GM19463 (cell line): ENCODE measurements around the gene ADGRD1.
A peak's percentile ranks its signal among the peaks of the same experiment; 100 is the strongest.

Source experiments
- ATAC-seq: cut with Tn5 transposase; IDR thresholded peaks from one replicate; pipeline ENCODE4 v1.9.1; 2021; ENCODE audit warnings: mild to moderate bottlenecking, moderate library complexity; ENCODE audit not compliant: unreplicated experiment

Gene ADGRD1

DNA sequence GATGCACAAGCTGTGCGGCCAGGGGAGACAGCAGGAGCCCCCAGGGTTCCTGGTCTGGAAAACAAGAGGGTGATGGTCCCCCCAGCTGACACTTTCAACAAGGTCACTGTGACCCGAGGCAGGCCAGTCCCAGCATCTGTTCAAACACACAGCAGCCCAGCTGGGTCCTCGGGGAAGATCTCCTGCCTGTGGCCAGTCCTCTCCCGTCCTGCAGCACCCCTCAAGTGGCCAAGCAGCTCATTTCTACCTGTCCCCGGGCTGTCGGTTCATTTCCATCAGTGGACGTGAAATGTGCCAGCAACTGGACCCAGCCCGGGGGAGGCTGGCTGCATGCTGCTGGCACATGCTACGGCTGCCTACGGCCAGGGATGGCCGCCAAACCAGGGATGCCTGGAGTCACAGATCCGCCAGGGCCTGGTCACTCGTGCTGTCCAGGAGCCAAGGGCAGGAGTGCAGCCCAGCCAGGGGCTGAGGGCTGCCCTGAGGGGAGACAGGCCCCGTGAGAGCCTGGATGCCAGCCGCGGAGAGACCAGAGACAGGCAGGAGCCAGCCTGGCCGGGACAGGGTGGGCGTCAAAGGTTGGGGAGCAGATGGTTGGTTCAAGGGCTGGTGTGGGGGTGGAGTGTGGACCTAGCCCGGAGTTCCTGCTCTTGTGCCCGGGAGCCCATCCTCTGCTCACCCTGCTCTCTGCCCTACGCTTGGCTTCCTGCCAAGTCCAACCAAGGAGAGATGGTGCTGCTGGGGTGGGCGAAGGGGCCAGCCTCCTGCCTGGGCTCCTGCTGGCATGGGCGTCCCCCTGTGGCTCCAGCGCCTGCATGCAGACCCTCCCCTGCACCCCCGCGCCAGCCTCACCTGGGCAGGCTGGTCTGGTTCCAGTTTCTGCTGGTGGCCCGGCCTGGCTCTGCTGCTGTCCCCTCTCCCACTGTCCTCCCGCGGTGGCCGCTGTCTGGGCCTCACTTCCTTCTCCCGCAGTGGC is 143.8 kb downstream of the ADGRD1 start:
- ATAC-seq = no peak

DNA sequence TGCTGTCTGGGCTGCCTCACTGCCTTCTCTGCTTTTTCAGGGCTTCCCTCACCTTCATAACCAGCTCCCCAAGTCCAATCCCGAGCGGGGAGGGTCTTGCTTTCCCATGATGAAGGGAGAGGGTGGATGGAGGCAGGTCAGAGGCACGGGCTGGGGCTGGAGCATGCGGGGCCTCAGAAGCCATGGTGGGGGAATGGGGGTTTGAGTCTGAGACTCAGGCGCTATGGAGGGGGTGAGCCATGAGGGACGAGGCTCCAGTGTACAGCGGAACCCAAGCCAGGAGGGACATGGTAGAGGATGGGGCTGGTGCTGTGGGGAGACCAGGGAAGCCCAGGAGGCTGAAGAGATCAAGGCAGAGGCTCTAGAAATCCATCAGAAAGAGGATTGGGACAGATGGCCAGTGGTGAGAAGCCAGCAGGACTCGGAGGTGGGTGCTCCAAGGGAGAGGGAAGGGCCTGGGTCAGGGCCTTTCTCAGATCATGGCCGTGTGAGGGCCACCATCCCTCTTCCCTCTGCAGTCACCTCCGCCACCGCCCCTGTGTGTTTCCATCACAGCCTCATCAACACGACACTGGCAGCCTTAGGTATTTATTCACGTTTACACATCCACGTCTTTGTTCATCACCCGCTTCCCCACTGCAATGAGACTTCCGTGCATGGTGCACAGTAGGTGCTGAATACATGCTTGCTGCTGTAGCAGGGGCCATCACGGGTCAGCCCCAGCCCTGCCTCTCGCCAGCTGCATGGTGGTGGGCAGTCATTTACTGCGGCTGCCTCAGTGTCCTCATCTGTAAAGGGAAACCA is 144.7 kb downstream of the ADGRD1 start:
- ATAC-seq = no peak

DNA sequence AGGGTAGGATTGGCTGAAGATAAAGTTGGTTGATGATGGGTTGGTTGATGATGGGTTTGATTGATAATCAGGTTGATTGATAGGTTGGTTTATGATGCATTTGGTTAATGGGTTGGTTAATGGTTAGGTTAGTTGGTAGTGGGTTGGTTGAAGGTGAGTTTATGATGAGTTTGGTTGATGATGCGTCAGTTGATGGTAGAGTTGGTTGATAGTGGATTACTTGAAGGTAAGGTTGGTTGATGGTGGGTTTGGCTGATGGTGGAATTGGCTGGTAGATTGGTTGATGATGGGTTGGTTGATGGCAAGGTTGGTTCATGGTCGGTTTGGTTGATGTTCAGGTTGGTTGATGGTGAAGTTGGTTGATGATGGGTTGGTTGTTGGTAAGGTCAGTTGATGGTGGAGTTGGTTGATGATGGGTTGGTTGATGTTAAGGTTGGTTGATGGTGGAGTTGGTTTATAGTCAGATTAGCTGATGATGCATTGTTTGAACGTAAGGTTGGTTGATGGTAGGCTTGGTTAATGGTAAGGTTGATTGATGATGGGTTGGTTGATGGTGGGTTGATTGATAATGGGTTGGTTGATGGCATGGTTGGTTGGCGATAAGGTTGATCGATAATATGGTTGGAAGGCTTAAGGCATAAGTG is 146.4 kb downstream of the ADGRD1 start:
- ATAC-seq = no peak

DNA sequence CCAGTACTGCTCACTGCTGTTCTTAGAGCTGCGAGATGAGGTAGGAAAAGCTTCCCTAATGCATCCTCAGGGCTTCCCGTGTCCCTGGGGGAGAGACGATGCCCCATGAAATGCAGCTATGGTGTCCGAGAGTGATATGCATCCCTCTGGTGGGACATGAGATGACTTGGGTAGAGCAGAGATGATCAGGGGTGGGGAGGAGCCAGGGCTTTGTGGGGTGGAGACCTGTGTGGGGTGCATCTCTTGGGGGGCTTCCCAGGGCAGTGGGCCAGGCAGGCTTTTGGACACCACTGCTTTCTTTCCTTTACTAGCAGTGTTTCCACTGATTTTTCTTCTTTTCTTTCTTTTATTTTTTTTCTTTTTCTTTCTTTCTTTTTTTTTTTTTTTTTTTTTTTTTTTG is 147.3 kb downstream of the ADGRD1 start:
- ATAC-seq = no peak

DNA sequence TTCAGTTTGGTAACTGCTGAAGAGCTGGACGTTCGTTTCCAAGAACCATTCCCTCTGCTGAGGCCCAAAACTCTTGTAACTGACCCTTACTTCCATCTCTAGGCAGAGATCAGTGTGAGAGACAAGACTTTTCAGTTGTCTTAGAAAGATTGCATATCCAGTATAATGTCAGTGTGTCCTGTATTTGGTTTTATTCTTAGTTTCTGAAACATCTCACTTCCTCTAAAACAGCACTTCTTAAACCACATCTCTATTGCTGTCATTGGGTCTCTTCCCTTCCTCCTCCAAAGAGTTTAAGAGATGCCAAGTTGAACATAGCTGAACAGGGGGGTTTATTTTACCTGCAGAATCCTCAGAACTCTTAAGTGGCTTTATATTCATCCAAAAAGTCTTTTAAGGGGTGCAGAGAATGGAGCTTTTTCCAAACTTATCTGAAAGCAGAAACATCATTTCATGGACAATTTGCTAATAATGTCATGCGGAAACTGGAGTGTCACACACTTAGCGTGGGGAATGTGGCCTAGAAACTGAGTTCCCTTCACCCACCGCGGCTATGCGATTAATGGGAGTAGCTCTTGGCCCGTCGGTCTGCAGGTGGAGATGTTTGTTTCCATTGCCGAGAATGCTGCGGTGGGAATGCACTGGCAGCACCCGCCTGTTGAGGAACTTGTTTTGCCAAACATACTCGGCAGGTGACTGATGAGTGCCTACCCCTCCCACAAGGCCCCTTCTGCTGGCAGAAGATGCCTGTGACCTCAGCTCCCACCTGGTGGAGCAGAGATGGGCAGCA is 148.2 kb downstream of the ADGRD1 start:
- ATAC-seq = peak; percentile 41

DNA sequence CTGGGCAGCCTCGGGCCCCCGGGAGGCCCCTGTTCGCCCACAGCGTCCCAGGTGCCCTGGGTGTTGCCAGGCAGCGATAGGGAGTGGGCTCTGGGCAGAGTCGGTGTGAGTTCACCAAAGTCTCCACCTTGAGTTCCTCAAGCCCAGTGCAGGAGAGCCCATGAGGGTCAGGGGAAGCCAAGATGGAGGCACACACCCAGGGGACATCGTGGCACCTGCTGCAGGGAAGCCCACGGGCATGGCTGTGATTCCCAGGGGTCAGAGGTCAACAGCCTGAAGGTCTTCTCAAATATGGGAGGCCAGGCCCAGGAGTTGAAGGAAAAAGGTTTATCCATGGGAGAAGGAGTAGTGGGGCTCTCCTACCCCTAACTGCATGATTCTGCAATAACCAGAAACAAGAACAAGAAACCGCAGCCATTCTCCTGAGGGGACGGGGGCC is 148.8 kb downstream of the ADGRD1 start:
- ATAC-seq = no peak

- peak; percentile 55 for ATAC-seq
Measured at GRCh38 chr12:131102991-131103668, 149.4 kb downstream of the ADGRD1 start.

- no peak for ATAC-seq
Measured at GRCh38 chr12:131103669-131104462, 150.2 kb downstream of the ADGRD1 start.

DNA sequence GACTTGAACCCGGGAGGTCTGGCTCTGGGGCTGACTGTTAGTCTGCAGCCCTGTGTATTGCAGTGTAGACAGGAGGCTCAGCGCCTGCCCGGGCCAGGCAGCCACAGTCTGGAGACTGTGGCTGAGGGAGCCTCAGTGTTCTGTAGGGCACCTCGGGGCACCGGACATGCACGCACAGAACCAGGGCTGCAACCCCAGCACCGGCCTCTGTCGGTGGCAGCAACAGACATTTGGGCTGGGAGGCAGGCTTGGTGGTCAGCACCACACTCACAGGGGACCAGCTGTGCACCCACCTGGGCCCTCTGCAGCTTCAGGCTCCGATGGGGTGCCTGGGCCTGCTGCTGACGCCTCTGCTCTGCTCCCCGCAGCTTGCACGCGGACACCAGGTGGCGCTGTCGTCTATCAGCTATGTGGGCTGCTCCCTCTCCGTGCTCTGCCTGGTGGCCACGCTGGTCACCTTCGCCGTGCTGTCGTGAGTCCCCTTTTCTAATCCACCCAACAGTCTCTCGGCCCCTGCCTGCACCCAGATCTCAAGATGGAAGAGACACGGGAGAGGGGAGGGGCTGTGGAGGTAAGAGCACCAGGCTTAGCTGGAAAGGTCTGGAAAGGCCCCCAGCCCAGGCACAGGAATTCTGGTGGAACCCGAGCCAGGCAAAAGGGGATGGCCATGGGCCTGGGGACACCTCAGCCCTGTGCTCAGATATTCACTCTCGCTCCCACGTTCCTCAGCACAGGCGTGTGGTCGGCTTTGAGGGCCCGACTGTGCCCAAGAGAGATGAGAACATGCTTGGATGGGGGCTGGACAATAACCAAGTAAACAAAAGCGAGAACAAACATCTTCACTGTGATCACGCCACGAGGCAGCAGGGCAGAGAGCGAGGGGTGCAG is 151.0 kb downstream of the ADGRD1 start:
- peak; percentile 53 for ATAC-seq

DNA sequence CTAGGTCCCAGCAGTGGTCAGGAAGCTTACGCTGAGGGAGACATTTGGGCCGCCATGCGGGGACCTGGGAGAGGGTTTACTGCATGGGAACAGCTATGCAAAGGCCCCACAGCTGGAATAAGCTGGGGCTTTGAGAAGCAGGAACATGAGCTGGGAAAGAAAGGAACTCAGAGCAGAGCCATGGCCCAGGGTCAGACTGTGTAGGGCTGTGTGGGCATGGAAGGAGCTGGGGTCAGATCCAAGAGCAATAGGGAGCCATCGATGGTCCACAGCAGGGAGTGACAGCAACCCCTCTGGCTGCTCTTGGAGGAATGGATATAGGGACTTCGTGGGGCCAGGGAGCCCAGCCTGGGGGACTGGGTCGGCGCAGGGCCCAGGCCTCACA is 151.6 kb downstream of the ADGRD1 start:
- ATAC-seq = no peak

DNA sequence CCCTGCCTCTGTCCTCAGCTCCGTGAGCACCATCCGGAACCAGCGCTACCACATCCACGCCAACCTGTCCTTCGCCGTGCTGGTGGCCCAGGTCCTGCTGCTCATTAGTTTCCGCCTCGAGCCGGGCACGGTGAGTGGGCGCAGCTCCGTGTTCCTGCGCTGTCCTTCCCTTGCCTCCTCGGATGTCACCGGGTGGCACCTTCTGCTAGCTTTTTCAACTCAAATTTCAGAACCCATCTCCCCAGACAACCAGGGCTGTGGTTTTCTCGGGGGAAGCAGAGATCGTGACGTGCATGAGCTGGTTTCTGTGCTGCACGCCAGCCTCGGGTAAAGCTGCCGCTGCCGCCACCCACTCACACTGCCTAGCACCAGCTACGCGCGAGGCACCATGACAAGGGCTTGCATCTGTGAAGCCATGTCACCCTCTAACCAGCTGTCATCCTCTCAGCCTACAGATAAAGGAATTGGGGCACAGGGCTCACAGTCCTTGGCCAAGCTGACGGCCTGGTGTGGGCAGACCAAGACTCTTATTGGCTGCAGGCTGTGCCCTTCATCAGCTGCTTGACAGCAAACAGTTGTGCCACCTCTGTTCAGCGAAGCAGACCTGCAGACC is 152.1 kb downstream of the ADGRD1 start:
- peak; percentile 51 for ATAC-seq

DNA sequence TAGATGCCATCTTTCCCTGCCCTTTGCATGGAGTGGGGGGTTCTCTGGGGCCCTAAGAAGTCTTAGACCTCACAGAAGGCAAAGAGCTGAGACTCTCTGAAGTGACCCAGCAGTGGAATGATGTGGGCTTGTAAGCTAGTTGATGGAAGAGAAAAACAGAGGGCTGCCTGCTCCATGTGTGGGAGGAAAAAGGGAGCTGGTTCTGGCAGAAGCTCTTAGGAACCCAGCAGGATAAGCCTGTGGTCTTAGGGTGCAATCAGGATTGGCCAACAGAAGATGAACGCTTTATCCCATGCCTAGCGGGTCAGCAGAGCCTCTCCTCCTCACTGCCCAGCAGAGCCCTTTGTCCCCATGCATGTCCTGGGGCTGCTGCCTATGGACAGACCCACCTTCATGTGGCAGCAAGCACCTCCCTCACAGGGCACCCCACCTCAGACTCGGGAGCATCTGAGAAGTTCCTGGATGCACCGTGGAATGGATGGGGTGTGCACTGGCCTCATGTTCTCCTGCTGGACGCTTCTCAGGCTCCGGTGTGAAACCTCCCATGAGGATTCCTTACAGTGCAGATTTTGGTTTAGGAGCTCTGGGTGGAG is 152.7 kb downstream of the ADGRD1 start:
- ATAC-seq = no peak

DNA sequence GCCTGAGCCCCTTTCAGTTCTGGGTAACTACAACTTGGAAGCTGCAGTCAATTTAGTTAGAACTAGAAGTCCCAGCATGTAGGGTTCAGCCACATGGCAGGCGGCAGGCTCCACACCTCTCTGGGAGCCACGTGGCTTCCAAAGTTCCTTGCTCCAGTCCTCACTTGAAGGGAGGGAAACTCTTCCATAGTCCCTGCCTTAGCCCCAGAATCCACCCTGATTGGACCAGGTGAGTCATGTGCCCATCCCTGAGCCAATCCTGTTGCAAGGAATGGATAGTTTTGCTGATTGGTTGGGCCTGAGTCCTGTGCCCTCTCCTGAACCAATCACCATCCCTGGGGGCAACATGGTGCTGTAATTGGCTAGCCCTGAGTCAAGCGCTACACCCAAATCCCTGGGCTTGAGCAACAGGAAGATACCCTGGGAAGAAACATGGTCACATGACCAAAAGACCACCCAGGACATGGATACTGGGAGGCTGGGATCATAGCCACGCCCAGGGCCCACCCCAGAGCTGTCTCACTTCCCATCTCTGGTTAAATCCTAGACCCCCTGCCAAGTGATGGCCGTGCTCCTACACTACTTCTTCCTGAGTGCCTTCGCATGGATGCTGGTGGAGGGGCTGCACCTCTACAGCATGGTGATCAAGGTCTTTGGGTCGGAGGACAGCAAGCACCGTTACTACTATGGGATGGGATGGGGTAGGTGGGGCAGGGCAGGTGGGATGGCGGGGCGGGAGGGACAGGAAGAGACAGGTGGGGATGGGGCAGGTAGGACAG is 154.7 kb downstream of the ADGRD1 start:
- ATAC-seq = no peak

DNA sequence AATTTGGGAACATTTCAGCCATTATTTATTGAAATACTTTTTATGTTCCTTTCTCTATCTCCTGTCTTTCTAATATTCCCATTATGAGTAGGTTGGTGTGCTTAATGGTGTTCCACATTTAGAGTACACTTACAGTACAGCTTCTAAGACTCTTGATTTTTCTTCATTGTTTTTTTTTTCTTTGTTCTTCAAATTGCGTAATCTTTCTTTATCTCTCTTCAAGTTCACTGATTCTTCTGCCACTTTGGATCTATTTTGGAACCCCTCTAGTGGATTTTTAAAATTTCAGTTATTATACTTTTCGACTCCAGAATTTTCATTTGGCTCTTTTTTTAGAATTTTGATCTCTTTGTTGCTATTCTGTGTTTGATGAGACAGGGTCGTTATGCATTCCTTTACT is 157.7 kb downstream of the ADGRD1 start:
- no peak for ATAC-seq

DNA sequence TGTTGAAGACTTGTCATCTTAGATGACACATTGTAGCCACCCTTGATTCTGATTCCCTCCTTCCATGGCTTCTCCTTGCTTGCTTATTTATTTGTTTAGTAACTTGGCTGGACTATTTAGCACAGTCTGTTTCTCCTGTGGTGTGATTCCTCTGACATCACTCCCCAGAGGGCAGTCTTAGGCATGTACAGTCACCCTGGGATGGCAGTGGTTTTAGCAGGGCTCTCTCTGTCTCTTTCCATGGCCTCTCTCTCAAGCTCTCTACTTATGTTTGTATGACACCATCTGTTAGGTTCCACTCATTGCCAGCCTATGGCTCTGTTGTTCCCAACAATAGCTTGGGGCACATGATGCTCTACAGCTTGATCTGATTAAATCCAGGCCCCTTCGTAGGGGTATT is 158.3 kb downstream of the ADGRD1 start:
- peak; percentile 77 for ATAC-seq

- ATAC-seq = no peak
Measured at GRCh38 chr12:131112700-131113290, 159.1 kb downstream of the ADGRD1 start.
